ENCODE results near the gene DERA.
"Not testable (repeated sequence)": the region's sequence is repeated elsewhere in the genome, so short reads cannot be mapped to it uniquely, and the experiment has no call there.

Gene DERA

DNA sequence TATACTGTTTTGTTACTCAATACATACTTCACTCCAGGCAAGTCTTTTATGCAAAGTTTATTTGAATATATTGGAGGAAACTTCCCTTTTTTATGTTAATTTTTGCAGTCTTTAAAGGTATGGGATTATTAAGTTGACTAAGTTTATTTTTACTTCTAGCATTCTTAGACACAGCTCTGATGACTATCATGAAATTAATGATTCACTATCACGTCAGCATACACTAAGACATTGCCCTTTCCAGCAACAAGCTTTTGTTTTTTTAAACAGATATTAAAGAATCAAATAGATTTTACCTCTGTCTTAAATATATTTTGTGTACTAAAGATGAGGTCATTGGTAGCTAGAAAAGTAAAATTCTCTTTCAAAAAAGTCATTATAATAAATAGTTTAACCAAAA lies 52.1 kb downstream of the DERA start:
- DNase-seq (ENCODE audit: low read depth, low spot score), result no peak

DNA sequence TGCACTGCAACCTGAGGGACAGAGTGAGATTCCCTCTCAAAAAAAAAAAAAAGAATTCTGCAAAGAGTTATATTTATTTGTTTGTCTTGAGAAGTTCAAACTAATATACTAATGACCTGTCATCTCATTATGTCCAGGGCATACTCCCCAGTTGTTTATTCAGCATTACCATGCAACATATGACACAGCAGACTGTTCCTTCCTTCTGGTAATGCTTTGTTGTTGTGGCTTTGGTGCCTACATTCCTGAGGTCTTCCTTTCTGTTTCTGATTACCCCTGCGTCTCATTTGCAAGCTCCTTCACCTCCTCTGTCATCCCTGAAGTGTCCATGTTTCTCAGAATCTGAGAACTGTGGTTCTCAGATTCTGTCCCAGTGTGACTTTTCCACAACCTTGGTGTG lies 55.3 kb downstream of the DERA start:
- DNase-seq (ENCODE audit: low read depth, low spot score), result no peak

DNA sequence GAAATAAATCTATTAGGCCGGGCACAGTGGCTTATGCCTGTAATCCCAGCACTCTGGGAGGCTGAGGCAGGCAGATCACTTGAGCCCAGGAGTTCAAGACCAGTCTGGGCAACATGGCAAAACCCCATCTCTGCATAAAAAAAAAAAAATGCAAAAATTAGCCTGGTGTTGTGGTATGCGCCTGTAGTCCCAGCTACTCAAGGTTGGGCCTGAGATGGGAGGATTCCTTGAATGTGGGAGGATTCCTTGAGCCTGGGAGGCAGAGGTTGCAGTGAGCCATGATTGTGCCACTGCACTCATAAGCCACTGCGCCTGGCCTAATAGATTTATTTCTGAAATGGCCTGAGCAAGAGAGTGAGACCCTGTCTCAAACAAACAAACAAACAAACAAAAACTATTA lies 55.9 kb downstream of the DERA start:
- DNase-seq (ENCODE audit: low read depth, low spot score), result not testable (repeated sequence)

DNA sequence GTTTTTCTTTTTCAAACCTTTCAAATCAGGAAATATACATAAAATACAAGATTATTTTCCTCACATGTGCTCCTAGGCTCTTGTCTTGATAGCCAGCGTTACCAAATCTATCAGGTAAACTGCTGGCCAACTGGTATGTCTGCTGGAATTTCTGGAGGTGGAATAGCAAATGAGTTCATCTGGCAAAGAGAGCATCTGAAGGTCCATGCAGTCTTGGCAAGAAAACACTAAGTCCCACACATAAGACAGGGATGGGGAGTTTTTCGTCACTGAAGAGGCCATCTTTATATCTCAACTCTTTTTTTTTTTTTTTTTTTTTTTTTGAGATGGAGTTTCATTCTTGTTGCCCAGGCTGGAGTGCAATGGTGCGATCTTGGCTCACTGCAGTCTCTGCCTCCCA lies 60.1 kb downstream of the DERA start:
- no peak for DNase-seq (ENCODE audit: low read depth, low spot score)

DNA sequence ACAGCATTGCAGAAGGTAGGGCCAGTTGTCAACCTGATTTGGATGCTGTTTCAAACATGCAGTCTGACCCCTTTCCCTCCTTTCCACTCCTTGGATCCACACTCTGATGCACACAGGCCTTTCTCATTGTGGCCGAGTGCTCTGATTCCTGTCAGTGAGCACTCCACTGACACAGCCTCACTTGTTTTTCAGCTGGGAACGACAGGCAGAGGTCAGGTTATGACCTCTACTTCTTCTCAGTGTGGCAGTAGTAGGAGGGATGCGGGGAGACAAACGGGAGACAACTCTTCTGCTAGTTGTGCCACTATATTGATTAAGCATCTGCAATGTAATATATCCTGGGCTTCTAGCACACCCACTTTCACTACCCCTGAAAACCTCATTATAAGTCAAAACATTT lies 61.8 kb downstream of the DERA start:
- no peak for DNase-seq (ENCODE audit: low read depth, low spot score)

DNA sequence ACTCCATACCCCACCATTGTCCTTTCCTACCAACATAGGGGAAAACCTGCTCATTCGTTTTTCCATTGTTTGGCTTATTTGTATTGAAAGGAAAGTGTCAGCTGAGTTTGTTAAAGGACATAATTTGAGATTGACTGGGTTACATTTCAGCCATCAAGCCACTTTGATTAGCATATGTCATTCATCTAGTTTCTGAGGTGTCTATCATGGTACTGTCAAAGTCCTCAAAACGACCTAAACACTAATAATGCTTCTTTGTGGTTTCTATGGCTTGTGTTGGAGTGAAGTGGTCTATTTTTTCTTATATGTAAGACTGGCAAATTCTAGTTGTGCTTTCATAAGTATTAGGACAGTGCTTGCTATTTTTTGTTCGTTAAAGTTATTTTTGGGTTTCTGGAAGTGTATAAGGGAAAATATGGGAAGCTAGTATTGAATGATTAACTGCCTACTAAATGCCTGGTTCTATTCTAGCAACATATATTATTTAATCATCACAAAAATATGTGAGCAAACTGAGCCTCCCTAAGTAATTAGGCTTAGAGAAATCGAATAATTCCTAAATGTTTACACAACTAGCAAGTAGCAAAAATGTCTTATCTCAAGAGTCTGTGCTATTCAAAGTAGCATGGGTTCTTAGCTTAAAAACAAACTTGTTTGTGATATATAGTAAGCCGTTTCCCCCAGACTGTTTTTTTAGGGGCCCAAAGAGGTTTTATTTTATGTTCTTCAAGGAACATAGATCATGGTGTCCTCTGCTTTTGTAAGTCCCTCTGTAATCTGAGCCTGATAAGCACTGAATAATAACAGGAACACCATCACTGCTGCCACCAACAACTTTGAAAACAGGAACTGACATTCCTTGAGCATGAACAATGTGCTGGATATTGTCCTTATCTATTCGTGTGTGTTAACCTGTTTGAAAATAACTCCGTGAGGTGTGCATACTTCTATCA lies 67.1 kb downstream of the DERA start:
- no peak for DNase-seq (ENCODE audit: low read depth, low spot score)

DNA sequence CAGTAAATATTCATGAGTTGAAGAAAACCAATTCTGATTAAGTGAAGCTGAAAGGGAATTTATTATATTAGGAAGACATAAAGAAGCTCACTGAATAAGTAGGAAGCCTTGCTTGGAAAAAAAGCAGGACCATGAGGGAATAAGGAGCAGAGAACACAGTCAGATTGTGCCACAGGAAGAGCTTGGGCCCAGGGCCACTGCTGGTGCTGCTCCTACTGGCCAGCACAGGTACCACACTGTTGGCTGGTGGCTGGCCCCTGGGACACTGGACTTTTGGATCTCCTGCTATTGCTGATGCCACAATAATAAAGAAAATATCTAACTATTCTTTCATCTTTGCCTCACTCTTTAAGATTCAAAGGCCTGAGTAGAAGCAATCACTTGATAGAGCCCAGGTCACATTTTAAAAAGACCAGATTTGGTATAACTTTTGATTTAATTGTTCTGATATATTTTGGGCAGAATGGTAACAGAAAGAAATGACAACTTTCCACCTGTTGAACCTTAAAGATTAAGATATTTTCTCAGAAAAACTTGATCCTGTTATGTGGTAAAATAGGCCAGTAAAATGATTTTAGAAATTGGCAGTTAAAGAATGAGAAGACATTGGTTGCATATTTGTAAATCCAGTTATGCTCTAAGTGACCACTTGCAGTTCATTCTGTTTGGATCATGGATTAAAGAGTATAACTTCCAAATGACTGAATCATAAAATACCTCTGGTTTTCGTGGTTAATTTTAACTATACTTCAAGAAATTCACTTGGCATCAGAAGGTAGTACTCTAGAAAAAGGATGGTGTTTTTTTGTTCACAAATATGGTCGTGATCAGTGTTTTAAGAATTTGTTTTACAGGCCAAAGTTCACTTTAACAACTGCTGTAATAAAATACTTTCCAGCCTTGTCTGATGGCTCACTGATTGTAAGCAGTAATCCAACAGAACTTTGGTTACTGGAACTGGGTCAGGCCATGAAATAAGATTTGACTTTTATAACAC lies 68.3 kb downstream of the DERA start:
- no peak for DNase-seq (ENCODE audit: low read depth, low spot score)

DNA sequence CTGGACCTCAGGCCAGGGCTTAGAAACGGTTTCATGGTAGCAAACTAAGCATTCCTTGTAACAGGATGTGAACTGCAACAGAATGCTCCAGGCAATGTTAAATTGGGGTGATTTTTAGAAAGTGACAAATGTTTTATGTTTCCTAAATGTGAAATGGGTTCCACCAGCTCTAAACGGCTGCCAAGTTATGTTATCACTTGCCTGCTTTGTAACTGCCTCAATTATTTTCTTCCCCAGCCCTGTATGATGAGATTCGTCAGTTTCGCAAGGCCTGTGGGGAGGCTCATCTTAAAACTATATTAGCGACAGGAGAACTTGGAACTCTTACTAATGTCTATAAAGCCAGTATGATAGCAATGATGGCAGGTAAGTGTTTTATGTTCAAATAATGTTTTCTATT lies 70.9 kb downstream of the DERA start:
- DNase-seq (ENCODE audit: low read depth, low spot score), result no peak

DNA sequence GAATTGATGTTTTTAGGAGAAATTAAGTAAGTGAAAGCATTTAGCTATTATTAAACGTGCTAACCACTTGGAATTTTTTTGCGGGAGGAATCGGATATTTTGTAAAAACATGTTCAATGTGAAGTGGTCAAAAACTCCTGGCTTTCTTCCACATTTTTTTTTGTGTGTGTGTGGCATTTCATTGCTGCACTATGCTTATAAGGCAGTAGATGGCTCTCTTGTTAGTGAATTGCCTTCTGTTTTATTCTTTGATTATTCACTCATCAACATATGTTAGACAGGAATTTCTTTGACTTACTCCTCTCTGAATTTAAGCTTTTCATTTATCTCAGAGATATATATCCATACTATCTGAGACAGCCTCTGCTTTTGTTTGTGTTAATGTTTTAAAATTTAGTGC lies 71.3 kb downstream of the DERA start:
- no peak for DNase-seq (ENCODE audit: low read depth, low spot score)

DNA sequence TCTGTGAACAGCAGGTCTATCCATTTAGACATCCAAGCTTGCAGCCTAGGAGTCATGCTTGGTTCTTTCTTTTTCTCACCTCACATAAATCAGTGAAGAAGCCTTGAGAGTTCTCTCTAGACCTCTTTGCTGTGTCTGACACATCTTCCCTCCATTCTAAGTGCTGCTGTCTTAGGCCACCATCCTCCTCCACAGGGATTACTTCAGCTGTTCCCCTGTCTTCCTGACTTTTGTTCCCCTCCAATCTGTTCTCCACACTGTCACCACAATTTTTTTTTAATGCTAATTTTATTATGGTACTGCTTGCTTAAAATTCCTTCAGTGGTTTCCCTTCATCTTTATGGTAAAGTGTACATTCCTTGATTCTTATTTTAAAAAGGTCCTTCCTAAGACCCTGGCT lies 71.8 kb downstream of the DERA start:
- DNase-seq (ENCODE audit: low read depth, low spot score), result no peak

DNA sequence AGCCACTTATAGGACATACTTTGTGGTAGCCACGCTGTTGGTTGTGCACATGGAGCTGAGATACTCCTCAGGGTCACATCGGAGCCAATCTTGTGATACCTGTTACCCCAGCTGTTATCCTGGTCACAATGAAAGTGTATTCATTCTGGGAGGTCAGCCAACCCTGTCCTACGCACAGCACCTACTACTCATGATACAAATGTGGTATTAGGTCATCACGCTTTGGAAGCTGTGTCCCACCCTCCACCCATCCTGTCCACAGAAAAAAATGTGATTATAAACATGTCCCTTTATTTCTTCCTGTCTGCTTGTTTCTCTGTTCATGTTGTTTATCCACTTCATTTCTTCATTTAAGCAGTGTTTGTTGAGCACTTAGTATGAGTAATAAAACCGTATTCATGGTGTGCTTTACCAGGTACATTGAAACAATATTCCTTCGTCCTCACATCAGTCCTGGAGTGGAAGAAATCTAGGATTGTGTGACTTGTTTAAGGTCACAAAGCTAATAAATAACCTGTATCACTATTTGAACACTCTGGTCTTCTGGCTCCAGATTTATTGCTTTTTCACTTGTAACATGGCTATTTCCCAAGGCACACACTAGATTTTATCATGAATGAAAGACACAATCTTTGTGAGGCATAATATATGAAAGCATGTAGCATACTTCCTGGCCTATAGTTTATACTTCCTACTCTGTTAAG lies 73.1 kb downstream of the DERA start:
- DNase-seq (ENCODE audit: low read depth, low spot score), result no peak

DNA sequence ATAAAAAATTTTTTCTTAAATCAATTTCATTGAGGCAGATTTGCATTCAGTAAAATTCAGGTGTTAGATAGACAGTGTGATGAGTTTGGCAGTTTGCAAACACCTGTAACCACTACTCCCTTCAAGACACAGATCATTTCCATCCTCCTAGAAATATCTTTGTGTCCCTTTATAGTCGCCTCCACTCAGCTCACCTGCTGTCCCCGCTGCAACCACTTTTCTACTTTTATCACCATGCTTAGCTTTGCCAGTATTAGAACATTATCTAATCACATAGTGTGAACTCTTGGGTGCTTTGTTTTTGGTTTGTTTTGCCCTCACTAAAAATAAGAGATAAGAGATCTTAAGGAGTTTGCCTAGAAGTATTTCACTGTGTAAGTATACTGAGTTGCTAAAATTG lies 73.8 kb downstream of the DERA start:
- DNase-seq (ENCODE audit: low read depth, low spot score), result no peak

DNA sequence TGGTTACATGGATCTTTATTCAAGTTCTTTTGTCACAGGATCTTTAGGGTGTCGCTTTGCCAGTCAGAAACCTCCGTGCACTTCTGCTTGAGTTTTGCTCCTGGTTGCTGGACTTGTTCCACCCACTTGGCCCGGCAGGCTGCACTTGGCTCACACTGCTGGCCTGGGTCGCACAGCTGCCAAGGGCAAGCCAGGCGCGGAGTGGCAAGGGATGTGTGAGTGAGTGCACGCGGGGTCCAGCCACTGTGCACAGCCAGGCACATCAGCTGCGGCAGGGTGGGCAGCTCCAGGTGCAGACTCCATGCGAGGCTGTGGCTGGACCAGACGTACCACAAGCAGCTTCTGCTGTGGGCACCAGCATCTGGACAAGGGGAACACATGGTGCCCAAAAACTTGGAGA lies 76.6 kb downstream of the DERA start:
- DNase-seq (ENCODE audit: low read depth, low spot score), result no peak

DNA sequence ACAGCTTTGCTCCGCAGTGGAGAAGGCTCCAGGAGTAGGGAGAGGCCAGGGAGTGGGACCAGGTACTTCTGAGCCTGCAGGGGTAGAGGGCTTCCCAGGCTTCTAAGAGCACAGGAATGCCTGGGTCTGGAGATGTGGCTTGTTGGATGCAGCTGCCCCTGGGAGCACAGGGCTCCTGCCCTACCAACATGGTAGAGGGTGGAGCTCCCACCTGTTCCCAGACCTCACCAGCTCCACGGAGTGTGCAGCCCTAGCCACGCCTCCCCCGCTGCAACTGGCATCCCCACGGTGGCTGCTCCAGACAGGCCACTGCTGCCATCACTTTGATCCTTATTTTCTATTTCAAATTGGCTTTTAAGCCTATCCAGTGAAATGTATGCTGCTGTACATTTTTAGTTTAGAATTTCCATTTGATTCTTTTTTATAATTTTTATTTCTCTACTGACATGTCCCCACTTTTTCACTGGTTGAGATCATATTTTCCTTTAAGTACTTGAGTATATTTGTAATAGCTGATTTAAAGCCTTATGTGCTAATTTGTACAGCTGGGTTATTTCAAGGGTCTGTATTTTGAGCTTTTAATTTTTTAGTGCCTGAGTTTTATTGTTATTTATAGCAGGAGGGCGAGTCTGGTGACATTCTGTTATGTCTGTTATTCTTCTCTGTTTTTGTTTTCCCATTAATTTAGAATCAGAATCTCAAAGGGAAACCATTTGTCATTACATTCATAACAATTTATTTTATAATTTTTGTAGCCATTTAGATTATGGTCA lies 78.0 kb downstream of the DERA start:
- DNase-seq (ENCODE audit: low read depth, low spot score), result no peak

DNA sequence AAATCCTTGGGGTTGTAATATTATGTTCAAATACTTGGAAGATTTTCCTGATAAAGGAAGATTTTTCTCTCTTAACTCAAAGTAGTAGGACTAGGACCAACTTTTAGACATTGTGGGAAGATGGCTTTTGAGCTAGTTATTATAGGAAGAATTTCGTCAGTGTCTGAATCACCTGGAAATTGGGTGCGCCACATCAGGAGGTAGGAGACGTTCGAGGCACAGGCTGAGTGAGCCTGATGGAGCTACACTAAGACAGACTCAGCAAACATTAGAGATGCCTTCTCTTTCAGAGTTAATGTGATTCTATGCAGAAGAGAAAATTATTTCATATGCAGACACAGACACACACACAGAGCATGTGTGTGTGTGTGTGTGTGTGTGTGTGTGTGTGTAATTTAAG lies 84.7 kb downstream of the DERA start:
- DNase-seq (ENCODE audit: low read depth, low spot score), result no peak

DNA sequence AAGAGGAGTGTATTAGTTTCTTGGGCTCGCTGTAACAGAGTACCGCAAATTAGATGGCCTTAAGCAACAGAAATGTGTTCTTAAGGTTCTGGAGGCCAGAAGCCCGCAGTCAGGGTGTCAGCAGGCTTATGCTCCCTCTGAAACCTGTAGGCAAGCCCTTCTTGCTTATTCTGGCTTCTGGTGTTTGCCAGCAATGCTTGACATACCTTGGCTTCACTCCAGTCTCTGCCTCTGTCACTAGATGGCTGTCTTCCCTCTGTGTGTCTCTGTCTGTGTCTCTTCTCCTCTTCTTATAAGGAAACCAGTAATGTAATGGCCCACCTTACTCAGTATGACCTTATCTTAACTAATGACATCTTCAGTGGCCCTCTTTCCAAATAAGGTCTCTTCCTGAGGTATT lies 85.1 kb downstream of the DERA start:
- no peak for DNase-seq (ENCODE audit: low read depth, low spot score)

DNA sequence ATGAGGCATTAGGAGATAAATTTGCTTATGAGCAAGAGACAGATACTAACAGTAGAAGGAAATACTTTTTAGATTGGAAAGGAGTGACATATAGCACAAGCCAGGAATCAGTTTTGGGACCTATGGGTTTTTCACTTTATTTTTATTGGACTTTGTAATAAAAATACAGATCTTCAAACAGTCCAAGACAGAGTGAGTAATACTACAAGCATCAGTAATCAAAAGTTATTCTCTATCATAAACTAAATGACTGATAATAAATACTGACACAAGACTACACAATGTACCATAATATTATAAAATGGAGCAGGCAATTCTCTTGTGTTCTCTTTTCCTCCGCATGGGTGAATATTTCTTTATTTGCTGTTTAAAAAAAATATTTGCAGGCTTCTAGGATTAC lies 85.8 kb downstream of the DERA start:
- no peak for DNase-seq (ENCODE audit: low read depth, low spot score)

DNA sequence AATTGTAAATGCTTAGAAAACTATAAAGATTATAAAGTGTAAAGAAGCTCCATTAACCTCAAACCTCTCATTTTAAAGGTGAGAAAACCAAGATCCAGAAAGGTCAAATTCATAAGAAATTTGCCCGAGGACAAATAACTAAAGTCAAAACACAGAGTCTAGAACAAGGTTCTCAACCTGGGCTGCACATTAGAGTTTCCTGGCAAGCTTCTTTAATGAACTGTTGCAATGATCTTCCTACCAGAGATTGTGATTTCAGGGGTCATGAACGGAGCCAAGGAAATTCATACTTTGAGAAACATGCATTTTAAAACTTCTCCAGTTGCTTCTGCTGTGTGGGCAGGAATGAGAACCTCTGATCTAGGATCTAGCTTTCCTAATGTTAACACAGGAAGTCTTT lies 86.8 kb downstream of the DERA start:
- DNase-seq (ENCODE audit: low read depth, low spot score), result no peak

DNA sequence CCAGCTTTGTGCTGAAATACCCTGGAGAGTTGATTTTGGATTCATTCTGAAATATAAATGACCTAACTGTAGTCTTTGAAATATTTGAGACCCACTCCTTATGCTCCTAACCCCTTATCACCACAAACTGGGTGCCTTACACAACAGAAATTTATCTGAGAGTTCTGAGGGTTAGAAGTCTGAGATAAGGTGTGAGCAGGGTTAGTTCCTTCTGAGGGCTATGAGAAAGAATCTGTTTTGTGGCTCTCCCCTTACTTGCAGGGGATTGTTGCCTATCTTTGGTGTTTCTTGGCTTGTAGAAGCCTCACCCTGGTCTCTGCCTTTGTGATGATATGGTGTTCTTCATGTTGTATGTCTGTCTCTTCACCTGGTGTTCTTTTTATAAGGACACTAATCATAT lies 91.7 kb downstream of the DERA start:
- no peak for DNase-seq (ENCODE audit: low read depth, low spot score)

DNA sequence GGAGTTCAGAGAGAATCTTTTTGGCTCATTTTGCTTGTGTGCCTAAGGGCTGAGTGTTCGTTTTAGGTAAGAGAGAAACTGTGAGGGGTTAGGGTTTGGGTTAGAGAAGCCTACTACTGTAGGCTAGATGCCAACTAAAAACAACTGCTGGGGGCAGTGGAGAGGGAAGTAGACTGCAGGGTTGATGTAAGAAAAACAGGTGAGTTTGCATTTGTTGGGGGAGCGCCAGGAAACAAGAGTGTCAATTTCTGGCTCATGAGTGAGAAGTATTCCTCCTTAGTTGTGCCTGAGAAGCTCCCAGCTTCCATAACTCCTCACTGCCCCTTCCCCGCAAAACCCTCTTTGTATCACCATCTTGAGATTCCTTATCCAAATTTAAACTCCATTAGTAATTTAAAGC lies 92.3 kb downstream of the DERA start:
- no peak for DNase-seq (ENCODE audit: low read depth, low spot score)

DNA sequence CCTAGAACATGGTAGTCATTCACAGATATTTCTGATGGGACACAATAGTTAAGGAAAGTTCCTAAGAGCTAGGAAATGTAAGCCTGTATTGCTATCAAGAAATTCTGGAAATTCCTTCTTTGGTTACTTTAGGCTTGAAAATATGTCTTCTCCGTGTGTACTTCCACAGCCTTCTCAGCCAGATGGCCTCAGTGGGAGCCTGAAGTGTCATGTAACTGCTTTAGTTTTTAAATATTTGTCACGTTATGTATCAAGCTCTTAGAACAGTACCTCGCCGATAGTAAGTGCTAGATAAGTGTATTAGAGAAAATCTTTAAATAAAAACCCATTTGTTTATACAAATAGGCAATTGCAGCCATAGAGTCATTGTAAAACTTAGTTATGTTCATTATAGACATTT lies 95.6 kb downstream of the DERA start:
- no peak for DNase-seq (ENCODE audit: low read depth, low spot score)
